GM19468 (cell line): ENCODE measurements around the gene JHY.

Source experiments
- ATAC-seq: cut with Tn5 transposase; IDR thresholded peaks from one replicate; pipeline ENCODE4 v1.9.1; 2021; ENCODE audit warnings: mild to moderate bottlenecking, moderate library complexity, moderate number of reproducible peaks; ENCODE audit not compliant: unreplicated experiment; ENCODE audit errors: extremely low read depth

Gene JHY

GRCh38 chr11:123000721-123001120, 118.2 kb downstream of the JHY start:
- no peak for ATAC-seq

DNA sequence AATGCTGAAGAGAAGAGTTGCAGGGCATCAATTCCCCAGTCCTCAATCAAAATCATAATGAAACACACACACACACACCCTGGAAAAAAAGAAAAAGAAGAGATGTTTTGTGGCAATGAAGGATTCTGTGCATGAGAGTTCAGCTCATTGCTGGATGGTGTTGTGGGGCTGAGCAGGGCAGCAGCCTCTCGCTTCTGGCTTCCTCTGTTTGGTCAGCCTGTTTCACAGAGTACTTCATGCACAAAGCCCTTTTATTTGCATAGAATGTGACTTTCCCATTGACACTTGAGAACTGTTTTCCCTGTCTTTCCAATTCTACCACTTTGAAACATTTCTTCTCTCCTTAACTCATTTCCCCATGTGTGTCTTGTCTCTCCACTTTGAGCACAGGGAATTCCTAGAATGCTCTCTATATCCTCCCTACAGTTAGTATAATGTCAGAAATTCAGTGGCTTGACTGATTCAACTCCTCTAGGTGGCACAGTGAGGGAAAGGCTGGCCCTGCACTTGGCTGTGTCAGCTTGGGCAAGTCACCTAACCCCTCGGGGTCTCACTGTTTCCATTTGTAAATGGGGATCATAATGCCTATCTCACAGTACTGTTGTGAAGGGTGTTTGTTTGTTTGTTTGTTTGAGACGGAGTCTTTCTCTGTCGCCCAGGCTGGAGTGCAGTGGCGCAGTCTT, 124.4 kb downstream of the JHY start:
- no peak for ATAC-seq
